GM06990 (cell line): Measurements from ENCODE around the gene NMNAT1.

Source experiments
- DNase-seq: peaks from one replicate; pipeline ENCODE4 v3.0.0-alpha.2; 2011; ENCODE audit not compliant: insufficient read length; ENCODE audit errors: extremely low read depth
- H3K27me3 ChIP-seq: replicated peaks from 2 replicates; pipeline ENCODE4 v1.6.0; 2011; ENCODE audit warnings: low read length; ENCODE audit not compliant: control insufficient read depth, insufficient read depth
- H3K36me3 ChIP-seq: 2 replicates; pipeline ENCODE4 v1.5.1; 2011; ENCODE audit warnings: low read length; ENCODE audit not compliant: control insufficient read depth, insufficient read depth
- H3K4me3 ChIP-seq: replicated peaks from 2 replicates; pipeline ENCODE4 v1.5.1; 2011; ENCODE audit warnings: low read depth, mild to moderate bottlenecking, control low read depth, low read length
- TF ChIP-seq, protein P1 (sequence below): IDR thresholded peaks from 2 replicates; pipeline ENCODE4 v1.5.1; 2011; ENCODE audit warnings: low read length, control low read depth, mild to moderate bottlenecking, inconsistent platforms; ENCODE audit not compliant: insufficient read depth, poor library complexity, severe bottlenecking

NMNAT1 gene

DNA sequence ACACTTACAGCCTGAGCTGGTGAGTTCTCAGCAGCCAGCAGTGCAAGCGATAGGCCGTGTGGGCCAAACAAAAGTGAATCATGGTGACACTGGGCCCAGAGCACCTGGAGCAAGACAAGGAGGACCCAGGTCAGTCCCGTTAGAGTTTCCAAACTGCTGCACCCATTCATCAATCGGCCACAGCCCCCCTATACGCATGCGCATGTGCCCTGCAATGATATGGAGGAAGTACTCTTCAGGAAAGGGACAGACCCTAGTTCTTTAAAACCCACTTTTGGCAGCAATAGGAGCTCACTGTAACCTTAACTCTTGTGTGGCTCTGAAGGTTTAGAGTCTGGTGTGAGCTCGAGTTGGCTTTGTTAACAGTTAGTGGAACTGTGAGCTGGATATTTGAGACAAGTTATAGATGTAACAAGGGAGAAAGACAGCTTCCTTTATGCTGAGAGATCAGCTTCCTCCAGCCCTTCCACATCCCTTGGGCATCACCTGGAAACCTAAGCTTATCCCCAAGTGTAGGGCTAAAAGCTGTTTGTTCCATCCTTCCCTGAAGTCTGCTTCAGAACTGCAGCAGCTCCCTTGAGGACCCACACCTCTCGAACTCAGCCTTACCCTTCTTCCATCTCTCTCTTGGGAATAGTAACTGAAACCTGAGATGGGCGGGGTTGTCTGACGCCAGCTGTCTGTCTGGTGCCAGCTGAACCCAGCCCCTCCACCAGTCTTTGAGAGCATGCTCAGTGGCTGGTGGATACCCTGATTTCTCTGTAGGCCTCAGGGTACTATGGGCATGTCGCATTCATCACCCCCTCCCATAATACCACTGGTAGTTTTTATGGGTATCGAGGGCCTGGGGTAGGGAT is 17.7 kb downstream of the NMNAT1 start:
- Histone ChIP-seq H3K27me3 (no peaks in the 10 kb centered on the region), H3K4me3 (peak overlapping the region; percentile 22), H3K36me3 (no peaks in the 10 kb centered on the region)
- TF ChIP-seq, protein P1, sequence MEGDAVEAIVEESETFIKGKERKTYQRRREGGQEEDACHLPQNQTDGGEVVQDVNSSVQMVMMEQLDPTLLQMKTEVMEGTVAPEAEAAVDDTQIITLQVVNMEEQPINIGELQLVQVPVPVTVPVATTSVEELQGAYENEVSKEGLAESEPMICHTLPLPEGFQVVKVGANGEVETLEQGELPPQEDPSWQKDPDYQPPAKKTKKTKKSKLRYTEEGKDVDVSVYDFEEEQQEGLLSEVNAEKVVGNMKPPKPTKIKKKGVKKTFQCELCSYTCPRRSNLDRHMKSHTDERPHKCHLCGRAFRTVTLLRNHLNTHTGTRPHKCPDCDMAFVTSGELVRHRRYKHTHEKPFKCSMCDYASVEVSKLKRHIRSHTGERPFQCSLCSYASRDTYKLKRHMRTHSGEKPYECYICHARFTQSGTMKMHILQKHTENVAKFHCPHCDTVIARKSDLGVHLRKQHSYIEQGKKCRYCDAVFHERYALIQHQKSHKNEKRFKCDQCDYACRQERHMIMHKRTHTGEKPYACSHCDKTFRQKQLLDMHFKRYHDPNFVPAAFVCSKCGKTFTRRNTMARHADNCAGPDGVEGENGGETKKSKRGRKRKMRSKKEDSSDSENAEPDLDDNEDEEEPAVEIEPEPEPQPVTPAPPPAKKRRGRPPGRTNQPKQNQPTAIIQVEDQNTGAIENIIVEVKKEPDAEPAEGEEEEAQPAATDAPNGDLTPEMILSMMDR, result no peak
- peak; percentile 35 for DNase-seq

GRCh38 chr1:9984253-9984652 is 41.0 kb downstream of the NMNAT1 start:
- Histone ChIP-seq H3K27me3 (no peaks in the 10 kb centered on the region), H3K36me3 (peaks cover 2% of the 10 kb centered on the region), H3K4me3 (no peak overlapping the region)
- TF ChIP-seq, protein P1, result no peak
- DNase-seq, result no peak

- H3K36me3 ChIP-seq, result peaks cover 2% of the 10 kb centered on the region
- no peak for DNase-seq
- no peaks in the 10 kb centered on the region for H3K27me3 ChIP-seq
- H3K4me3 ChIP-seq, result no peak overlapping the region
- TF ChIP-seq, protein P1, result no peak
Observed at GRCh38 chr1:9985001-9985400, 41.7 kb downstream of the NMNAT1 start.

GRCh38 chr1:9989773-9990172 is 46.5 kb downstream of the NMNAT1 start:
- H3K4me3 ChIP-seq, result no peak overlapping the region
- H3K27me3 ChIP-seq, result no peaks in the 10 kb centered on the region
- H3K36me3 ChIP-seq, result no peaks in the 10 kb centered on the region; the same call in 1 of the 2 replicates
- TF ChIP-seq, protein P1, result no peak
- DNase-seq, result no peak

- H3K27me3 ChIP-seq, result no peaks in the 10 kb centered on the region
- TF ChIP-seq, protein P1, result no peak
- no peaks in the 10 kb centered on the region for H3K36me3 ChIP-seq
- no peak overlapping the region for H3K4me3 ChIP-seq
- DNase-seq, result no peak
Observed at GRCh38 chr1:9990944-9991343, 47.7 kb downstream of the NMNAT1 start.
